Testis (tissue), 2 donors: Measurements from ENCODE around the gene SKAP1.

ENCODE experiments used
- POLR2A ChIP-seq: fragments of 450-650 bp; IDR thresholded peaks from one replicate; pipeline ENCODE4 v1.6.1; 2017; ENCODE audit warnings: antibody characterized with exemption, mild to moderate bottlenecking, moderate library complexity
- TF ChIP-seq, protein P1 (sequence below), 3 experiments: fragments of 450-650 bp in 2 of 3; fragments of 200-600 bp in 1 of 3; sonication (generic) in 1 of 3; IDR thresholded peaks; one replicate each; pipeline ENCODE4 v1.5.1; 2016 to 2019; ENCODE audit warnings: antibody characterized with exemption in 3 of 3, mild to moderate bottlenecking in 2 of 3, moderate library complexity in 1 of 3

DNA sequence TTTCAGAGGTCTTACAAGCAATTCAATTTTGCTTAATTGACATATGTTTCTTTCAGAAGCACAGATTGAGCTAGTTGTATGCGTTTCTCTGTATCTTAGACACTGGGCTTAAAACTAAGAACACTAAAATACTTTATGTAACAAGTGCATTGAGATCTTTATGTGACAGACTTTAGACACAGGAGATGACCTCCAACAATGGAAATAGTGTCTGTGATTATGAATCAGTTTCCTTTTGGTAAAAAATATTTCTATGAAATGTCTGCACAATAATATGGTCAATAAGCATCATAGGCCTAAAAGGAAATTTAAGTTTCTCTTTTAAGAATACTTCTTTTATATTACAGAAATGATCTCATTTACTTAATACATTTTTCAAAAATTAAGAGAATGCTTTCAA, 153.2 kb downstream of the SKAP1 start:
- TF ChIP-seq, protein P1, sequence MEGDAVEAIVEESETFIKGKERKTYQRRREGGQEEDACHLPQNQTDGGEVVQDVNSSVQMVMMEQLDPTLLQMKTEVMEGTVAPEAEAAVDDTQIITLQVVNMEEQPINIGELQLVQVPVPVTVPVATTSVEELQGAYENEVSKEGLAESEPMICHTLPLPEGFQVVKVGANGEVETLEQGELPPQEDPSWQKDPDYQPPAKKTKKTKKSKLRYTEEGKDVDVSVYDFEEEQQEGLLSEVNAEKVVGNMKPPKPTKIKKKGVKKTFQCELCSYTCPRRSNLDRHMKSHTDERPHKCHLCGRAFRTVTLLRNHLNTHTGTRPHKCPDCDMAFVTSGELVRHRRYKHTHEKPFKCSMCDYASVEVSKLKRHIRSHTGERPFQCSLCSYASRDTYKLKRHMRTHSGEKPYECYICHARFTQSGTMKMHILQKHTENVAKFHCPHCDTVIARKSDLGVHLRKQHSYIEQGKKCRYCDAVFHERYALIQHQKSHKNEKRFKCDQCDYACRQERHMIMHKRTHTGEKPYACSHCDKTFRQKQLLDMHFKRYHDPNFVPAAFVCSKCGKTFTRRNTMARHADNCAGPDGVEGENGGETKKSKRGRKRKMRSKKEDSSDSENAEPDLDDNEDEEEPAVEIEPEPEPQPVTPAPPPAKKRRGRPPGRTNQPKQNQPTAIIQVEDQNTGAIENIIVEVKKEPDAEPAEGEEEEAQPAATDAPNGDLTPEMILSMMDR (IDR thresholded peaks at IDR 0.05), result no peak
- no peak for TF ChIP-seq POLR2A
